GM21529 (cell line): ENCODE measurements around the gene PRSS3.
A peak's percentile ranks its signal among the peaks of the same experiment; 100 is the strongest.
"Not testable (repeated sequence)": the region's sequence is repeated elsewhere in the genome, so short reads cannot be mapped to it uniquely, and the experiment has no call there.

Experiments
- ATAC-seq: cut with Tn5 transposase; IDR thresholded peaks from one replicate; pipeline ENCODE4 v1.9.1; 2021; ENCODE audit not compliant: unreplicated experiment

The PRSS3 gene

GRCh38 chr9:33817327-33818166 lies 22.2 kb downstream of the PRSS3 start:
- ATAC-seq = peak; percentile 18

- peak; percentile 7 for ATAC-seq
These were observed 22.9 kb downstream of the PRSS3 start for GRCh38 chr9:33818167-33818846.

GRCh38 chr9:33818847-33819500 lies 23.6 kb downstream of the PRSS3 start:
- ATAC-seq = no peak

GRCh38 chr9:33820231-33820745 lies 24.9 kb downstream of the PRSS3 start:
- no peak for ATAC-seq

- ATAC-seq = no peak
These were observed 28.4 kb downstream of the PRSS3 start for GRCh38 chr9:33823801-33824200.

GRCh38 chr9:33827285-33827684 lies 31.9 kb downstream of the PRSS3 start:
- not testable (repeated sequence) for ATAC-seq

GRCh38 chr9:33829641-33830230 lies 34.4 kb downstream of the PRSS3 start:
- ATAC-seq = not testable (repeated sequence)

- ATAC-seq = no peak
These were observed 40.4 kb downstream of the PRSS3 start for GRCh38 chr9:33835625-33836260.

GRCh38 chr9:33836261-33836660 lies 40.9 kb downstream of the PRSS3 start:
- ATAC-seq = not testable (repeated sequence)

GRCh38 chr9:33837138-33837537 lies 41.8 kb downstream of the PRSS3 start:
- no peak for ATAC-seq

GRCh38 chr9:33840381-33840780 lies 45.0 kb downstream of the PRSS3 start:
- ATAC-seq = no peak

- ATAC-seq = no peak
These were observed 48.1 kb downstream of the PRSS3 start for GRCh38 chr9:33843312-33843961.

GRCh38 chr9:33846231-33846630 lies 50.9 kb downstream of the PRSS3 start:
- ATAC-seq = no peak

GRCh38 chr9:33847894-33848205 lies 52.5 kb downstream of the PRSS3 start:
- ATAC-seq = not testable (repeated sequence)
